ENCODE results near the gene YWHAG. TPM values are rescaled to one million over a fixed set of nuclear protein-coding genes. Genes with fewer than 3 reads are reported as not detected.
"Not testable (repeated sequence)": the region's sequence is repeated elsewhere in the genome, so short reads cannot be mapped to it uniquely, and the experiment has no call there.

YWHAG gene
- total RNA-seq, 4 donors from 2014 or later = 40.5 to 74.3 (median 53.6) TPM

DNA sequence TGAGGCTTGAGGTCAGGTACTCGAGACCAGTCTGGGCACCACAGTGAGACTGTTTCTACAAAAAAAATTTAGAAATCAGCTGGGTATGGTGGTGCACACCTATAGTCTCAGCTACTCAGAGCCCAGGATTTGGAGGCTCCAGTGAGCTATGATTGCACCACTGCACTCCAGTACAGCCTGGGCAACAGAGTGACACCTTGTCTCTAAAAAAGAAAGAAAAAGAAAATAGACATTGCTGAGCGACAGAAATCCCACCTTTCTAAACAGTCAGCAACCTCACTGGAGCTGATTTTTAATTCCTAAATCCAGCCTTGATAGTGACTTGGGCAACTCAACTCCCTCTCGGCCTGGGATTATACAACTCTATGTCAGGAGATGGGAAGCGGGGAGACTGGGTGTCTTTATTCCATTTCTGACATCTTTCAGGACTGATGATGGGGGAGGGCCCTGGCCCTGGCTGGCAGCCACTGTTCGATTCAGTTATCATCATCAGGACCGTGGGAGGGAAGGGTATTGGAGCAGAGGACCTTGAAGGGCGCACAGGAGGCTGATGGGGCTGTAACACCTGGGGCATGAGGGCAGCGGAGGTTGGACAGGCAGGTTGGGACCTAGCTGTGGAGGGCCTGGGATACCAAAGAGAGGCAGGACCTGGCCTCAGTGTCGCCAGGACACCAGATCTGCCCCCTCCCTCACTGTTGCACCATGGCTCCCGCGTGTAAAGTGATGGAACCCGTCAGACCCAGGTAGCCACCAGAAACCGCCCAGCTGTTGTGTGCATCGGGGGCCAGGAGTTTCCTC is 41.6 kb downstream of the YWHAG start:
- Histone ChIP-seq H3K27ac (peak overlapping the region; percentile 95 to 99 (median 96)), H3K27me3 (no peaks in the 10 kb centered on the region), H3K4me3 (peak overlapping the region; percentile 67 to 80 (median 72)), H3K36me3 (no peaks in the 10 kb centered on the region), H3K9me3 (no peaks in the 10 kb centered on the region), H3K4me1 (peaks cover 0 to 14% (median 0%) of the 10 kb centered on the region in 4 donors)
- DNase-seq = peak in 1 of 3 donors; percentile 55
- no peak for TF ChIP-seq POLR2A (IDR thresholded peaks at IDR 0.05)
- TF ChIP-seq, protein P1, sequence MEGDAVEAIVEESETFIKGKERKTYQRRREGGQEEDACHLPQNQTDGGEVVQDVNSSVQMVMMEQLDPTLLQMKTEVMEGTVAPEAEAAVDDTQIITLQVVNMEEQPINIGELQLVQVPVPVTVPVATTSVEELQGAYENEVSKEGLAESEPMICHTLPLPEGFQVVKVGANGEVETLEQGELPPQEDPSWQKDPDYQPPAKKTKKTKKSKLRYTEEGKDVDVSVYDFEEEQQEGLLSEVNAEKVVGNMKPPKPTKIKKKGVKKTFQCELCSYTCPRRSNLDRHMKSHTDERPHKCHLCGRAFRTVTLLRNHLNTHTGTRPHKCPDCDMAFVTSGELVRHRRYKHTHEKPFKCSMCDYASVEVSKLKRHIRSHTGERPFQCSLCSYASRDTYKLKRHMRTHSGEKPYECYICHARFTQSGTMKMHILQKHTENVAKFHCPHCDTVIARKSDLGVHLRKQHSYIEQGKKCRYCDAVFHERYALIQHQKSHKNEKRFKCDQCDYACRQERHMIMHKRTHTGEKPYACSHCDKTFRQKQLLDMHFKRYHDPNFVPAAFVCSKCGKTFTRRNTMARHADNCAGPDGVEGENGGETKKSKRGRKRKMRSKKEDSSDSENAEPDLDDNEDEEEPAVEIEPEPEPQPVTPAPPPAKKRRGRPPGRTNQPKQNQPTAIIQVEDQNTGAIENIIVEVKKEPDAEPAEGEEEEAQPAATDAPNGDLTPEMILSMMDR (IDR thresholded peaks at IDR 0.05) = no peak

DNA sequence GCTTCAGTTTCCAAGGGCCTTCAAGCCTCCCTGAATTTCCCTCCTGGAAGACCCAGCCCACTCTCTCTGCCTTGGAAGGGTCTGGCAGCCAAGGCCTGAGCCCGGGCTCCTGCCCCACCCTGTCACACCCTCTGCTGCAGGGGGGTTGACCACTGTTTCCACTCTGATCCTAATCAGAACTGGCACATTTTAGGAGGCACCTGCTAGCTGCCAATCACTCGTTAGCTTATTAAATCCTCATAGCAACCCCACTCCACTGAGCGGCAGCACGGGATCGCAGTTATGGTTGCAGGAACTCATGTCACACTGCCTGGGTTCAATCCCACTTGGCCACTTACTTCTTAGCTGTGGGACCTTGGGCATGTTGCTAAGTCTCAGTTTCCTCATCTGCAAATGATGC is 43.4 kb downstream of the YWHAG start:
- Histone ChIP-seq H3K27me3 (no peaks in the 10 kb centered on the region), H3K4me1 (peaks cover 0 to 20% (median 0%) of the 10 kb centered on the region in 4 donors), H3K36me3 (no peaks in the 10 kb centered on the region), H3K27ac (no peak overlapping the region), H3K9me3 (no peaks in the 10 kb centered on the region), H3K4me3 (no peak overlapping the region)
- TF ChIP-seq POLR2A (IDR thresholded peaks at IDR 0.05) = no peak
- TF ChIP-seq, protein P1 (IDR thresholded peaks at IDR 0.05) = peak in 3 of 6 experiments; percentile 14 to 49 (median 21)
- DNase-seq = no peak

DNA sequence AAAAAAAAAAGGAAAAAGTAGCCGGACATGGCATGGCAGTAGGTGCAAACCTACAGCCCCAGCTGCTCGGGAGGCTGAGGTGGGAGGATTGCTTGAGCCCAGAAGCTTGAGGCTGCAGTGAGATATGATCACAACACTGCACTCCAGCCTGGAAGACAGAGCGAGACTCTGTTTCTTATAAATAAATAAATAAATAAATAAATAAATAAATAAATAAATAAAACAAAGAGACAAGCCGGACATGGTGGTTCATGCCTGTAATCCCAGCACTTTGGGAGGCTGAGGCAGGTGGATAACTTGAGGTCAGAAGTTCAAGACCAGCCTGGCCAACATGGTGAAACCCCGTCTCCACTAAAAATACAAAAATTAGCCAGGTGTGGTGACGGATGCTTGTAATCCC is 44.1 kb downstream of the YWHAG start:
- DNase-seq, H3K27ac ChIP-seq, H3K9me3 ChIP-seq, H3K36me3 ChIP-seq, H3K27me3 ChIP-seq, H3K4me3 ChIP-seq: not testable (repeated sequence)
- peaks cover 0 to 21% (median 0%) of the 10 kb centered on the region in 4 donors for H3K4me1 ChIP-seq

DNA sequence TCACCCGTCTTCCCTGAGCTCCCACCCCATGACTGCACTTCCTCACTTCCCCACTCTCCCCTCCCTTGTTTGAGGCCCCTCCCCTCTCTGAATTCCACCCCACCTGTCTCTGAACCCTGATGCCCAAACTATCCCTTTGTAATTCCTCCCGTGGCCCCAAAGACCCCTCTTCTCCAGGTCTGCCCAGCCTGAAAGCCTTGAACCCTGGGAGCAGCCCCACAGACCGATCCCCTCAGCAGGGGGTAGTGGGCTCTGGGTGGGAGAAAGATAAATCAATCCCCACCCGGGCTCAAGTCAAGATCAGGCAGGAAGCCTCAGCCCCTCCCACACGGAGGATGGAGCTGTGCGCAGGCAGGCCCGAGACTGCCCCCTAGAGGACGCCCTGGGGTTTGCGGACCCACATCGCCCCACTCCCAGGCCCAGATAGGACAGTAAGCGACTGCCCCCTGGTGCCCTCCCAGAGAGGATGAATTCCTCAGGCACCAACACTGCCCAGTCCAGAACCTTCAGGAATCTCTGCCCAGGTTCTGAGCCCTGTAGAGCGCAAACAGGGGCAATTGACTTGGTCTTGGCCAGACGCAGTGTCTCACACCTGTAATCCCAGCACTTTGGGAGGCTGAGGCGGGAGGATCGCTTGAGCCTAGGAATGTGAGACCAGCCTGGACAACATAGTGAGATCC is 44.6 kb downstream of the YWHAG start:
- H3K9me3 ChIP-seq = no peaks in the 10 kb centered on the region
- peak; percentile 95 to 98 (median 98) for DNase-seq
- TF ChIP-seq, protein P1 (IDR thresholded peaks at IDR 0.05) = peak; percentile 97 to 100 (median 100)
- TF ChIP-seq POLR2A (IDR thresholded peaks at IDR 0.05) = peak in 1 of 2 donors; percentile 30
- H3K36me3 ChIP-seq = no peaks in the 10 kb centered on the region
- H3K4me1 ChIP-seq = peaks cover 0 to 16% (median 0%) of the 10 kb centered on the region in 4 donors
- H3K27ac ChIP-seq = no peak overlapping the region
- no peaks in the 10 kb centered on the region for H3K27me3 ChIP-seq
- H3K4me3 ChIP-seq = no peak overlapping the region

DNA sequence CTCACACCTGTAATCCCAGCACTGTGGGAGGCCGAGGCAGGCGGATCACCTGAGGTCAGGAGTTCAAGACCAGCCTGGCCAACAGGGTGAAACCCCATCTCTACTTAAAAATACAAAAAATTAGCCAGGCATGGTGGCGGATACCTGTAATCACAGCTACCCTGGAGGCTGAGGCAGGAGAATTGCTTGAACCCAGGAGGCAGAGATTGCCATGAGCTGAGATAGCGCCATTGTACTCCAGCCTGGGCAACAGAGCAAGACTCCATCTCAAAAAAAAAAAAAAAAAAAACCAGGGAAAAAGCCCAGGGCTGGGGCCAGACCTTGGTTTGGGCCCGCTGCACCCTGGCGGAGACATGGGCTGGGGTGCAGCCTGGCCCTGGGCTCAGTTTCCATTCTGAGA is 47.0 kb downstream of the YWHAG start:
- not testable (repeated sequence) for H3K27me3 ChIP-seq, DNase-seq, H3K4me3 ChIP-seq, H3K36me3 ChIP-seq, H3K9me3 ChIP-seq, H3K27ac ChIP-seq, H3K4me1 ChIP-seq

DNA sequence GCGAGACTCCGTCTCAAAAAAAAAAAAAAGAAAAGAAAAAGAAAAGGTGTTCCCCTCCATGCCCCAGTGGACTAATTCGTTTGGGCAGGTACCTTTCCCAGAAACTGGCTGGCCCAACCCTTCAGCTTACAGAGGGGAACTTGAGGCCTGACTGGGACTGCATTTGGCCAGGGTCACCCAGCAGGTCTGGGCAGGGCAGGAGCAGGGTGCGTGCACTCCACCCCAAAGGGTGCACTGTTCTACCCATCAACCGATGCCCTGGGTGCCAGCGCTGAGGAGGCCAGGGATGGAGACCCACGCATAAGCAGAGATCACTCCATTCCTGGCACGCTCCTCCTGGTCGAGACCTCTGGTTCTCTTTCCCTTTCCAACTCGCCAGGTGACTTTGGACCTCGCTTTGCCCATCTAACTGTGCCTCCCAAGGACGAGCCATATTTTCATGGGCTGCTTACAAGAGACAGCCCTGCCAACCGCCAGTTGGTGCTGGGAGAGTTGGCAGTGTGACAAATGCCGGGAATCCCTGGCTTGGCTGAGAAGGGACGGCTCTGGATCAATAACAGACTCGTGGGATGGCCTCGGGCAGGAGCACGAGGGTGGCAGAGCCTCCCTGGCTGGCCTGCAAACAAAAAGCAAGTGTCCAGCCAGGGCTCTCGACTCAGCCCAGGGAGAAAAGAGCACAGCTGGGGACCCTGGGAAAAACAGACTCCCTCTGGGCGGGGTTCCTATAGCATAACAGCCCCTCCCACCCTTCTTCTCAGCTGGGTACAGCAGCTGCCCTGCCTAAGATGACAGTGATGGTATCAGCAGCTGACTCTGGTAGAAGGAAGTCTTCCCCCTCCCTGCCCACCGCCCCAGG is 48.5 kb downstream of the YWHAG start:
- Histone ChIP-seq H3K4me1 (peaks cover 0 to 14% (median 0%) of the 10 kb centered on the region in 4 donors), H3K27me3 (no peaks in the 10 kb centered on the region), H3K27ac (peak overlapping the region in 1 of 4 donors; percentile 28), H3K36me3 (no peaks in the 10 kb centered on the region), H3K4me3 (no peak overlapping the region), H3K9me3 (no peaks in the 10 kb centered on the region)
- no peak for DNase-seq
- no peak for TF ChIP-seq POLR2A (IDR thresholded peaks at IDR 0.05)
- TF ChIP-seq, protein P1 (IDR thresholded peaks at IDR 0.05) = no peak

DNA sequence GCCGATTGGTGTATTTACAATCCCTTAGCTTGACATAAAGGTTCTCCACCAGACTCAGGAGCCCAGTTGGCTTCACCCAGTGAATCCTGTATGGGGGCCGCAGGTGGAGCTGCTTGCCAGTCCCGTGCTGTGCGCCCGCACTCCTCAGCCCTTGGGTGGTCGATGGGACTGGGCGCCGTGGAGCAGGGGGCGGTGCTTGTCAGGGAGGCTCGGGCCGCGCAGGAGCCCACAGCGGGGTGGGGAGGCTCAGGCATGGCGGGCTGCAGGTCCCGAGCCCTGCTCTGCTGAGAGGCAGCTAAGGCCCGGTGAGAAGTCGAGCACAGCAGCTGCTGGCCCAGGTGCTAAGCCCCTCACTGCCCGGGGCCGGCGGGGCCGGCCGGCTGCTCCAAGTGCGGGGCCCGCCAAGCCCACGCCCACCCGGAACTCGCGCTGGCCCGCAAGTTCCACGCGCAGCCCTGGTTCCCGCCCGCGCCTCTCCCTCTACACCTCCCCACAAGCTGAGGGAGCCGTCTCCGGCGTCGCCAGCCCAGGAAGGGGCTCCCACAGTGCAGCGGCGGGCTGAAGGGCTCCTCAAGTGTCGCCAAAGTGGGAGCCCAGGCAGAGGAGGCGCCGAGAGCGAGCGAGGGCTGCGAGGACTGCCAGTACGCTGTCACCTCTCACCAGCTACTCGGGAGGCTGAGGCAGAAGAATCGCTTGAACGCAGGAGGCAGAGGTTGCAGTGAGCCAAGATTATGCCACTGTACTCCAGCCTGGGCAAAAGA is 49.3 kb downstream of the YWHAG start:
- not testable (repeated sequence) for H3K9me3 ChIP-seq, H3K27ac ChIP-seq, H3K4me3 ChIP-seq, DNase-seq, H3K27me3 ChIP-seq, H3K36me3 ChIP-seq
- peaks cover 0 to 19% (median 0%) of the 10 kb centered on the region in 4 donors for H3K4me1 ChIP-seq

DNA sequence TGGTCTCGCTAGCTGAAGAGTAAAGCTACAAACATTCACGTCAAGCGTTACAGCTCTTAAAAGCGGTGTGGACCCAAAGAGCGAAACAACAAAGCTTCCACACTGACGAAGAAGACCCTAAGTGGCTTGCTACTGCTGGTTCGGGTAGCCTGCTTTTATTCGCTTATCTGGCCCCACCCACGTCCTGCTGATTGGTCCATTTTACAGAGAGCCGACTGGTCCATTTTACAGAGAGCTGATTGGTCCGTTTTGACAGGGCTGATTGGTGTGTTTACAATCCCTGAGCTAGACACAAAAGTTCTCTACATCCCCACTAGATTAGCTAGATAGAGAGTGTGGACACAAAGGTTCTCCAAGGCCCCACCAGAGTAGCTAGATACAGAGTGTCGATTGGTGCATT is 49.9 kb downstream of the YWHAG start:
- DNase-seq, H3K27ac ChIP-seq, H3K4me3 ChIP-seq, H3K9me3 ChIP-seq, H3K36me3 ChIP-seq, H3K27me3 ChIP-seq: not testable (repeated sequence)
- peaks cover 0 to 24% (median 0%) of the 10 kb centered on the region in 4 donors for H3K4me1 ChIP-seq

Measured in Peyer's patch (tissue), 4 donors.